Activated naive CD8-positive, alpha-beta T cell treated with anti-CD3 and anti-CD28 coated beads, Interleukin-2, amount 10 ng/mL, durations not matched to agents 7 days and 5 days (primary cell): Measurements from ENCODE around the gene OR6Q1. TPM values are rescaled to one million over a fixed set of nuclear protein-coding genes. Genes with fewer than 3 reads are reported as not detected.
"Not testable (repeated sequence)": the region's sequence is repeated elsewhere in the genome, so short reads cannot be mapped to it uniquely, and the experiment has no call there.

Experiments used
- ATAC-seq: fragments of 150-1000 bp; cut with Tn5 transposase; one replicate; pipeline ENCODE4 v1.10.0; 2021; ENCODE audit warnings: low read depth, moderate library complexity
- POLR2A ChIA-PET: fragments of 350-600 bp; sonication (Branson Sonifier 250); formaldehyde crosslinking; loops from one replicate; lab custom pipeline; 2021; ENCODE audit warnings: antibody characterized with exemption; lab: Charles Lee
- DNase-seq: peaks from one replicate; pipeline ENCODE4 v3.0.0; 2021
- H3K27ac Mint-ChIP-seq: one replicate; pipeline ENCODE4 v1.8.0; 2022; ENCODE audit warnings: mild to moderate bottlenecking, mixed read lengths
- H3K27me3 Mint-ChIP-seq: one replicate; pipeline ENCODE4 v1.8.0; 2022; ENCODE audit warnings: mild to moderate bottlenecking, moderate library complexity, mixed read lengths
- H3K36me3 Mint-ChIP-seq: one replicate; pipeline ENCODE4 v1.8.0; 2021; ENCODE audit warnings: mild to moderate bottlenecking, mixed read lengths
- H3K4me1 Mint-ChIP-seq: one replicate; pipeline ENCODE4 v1.8.0; 2021; ENCODE audit warnings: mixed read lengths
- H3K4me3 Mint-ChIP-seq: one replicate; pipeline ENCODE4 v1.8.0; 2022; ENCODE audit warnings: mild to moderate bottlenecking, moderate library complexity, mixed read lengths
- H3K9me3 Mint-ChIP-seq: one replicate; pipeline ENCODE4 v1.8.0; 2021; ENCODE audit warnings: mixed read lengths
- total RNA-seq, 2 experiments: library from RNA; stranded (reverse); gene quantifications; one replicate each; pipeline ENCODE4 v1.2.3, GENCODE V29; 2021

Gene OR6Q1, protein sequence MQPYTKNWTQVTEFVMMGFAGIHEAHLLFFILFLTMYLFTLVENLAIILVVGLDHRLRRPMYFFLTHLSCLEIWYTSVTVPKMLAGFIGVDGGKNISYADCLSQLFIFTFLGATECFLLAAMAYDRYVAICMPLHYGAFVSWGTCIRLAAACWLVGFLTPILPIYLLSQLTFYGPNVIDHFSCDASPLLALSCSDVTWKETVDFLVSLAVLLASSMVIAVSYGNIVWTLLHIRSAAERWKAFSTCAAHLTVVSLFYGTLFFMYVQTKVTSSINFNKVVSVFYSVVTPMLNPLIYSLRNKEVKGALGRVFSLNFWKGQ
- total RNA-seq, result not detected

DNA sequence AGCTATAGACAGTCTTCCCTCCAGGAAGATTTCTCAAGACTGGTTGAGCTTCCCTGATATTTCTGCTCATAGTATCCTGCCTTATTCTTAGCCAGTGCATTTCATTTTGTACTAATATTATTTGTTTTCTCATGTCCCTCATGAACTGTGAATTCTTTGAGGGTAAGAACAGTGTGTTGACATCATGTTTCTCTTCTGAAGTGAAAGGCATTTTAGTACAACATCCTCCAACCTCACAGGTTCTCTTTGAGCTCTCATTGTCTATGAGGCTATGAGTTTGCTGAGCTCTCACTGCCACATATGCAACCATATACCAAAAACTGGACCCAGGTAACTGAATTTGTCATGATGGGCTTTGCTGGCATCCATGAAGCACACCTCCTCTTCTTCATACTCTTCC, at the start of gene OR6Q1:
OR6Q1 (plus strand) TSS at position 301 of the 400 bp plus-strand sequence; CDS start at position 301, 0 bp downstream.
- no peaks in the 10 kb centered on the region for H3K36me3 Mint-ChIP-seq
- no peak for ATAC-seq
- no peaks in the 10 kb centered on the region for H3K4me1 Mint-ChIP-seq
- H3K27ac Mint-ChIP-seq, result no peak within 1 kb of the TSS
- POLR2A ChIA-PET, result no interaction called here
- no peak for DNase-seq
- no peak within 1 kb of the TSS for H3K4me3 Mint-ChIP-seq
- no peaks in the 10 kb centered on the region for H3K27me3 Mint-ChIP-seq
- H3K9me3 Mint-ChIP-seq, result peaks cover 2% of the 10 kb centered on the region

DNA sequence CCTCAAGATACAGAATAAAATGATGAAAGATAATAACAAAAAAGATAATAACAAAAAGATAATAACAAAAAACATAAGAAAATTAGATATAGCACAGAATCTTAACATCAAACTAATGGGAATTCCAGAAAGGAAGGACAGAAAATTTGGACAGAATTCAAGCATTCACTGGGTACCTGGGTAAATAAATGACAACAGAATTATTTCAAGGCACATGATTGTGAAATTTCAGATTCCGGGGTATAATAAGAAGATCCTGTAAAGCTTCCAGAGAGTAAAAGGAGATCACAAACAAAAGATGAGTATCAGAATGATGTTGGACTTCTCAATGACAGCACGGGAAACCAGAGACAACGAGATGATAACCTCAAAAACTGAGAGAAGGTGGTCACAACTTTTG, 49.2 kb upstream of the OR6Q1 start:
- Mint-ChIP-seq H3K36me3 (no peaks in the 10 kb centered on the region), H3K4me1 (no peaks in the 10 kb centered on the region), H3K9me3 (no peaks in the 10 kb centered on the region), H3K27me3 (no peaks in the 10 kb centered on the region), H3K4me3 (no peak overlapping the region), H3K27ac (no peak overlapping the region)
- DNase-seq, result no peak
- POLR2A ChIA-PET, result no interaction called here
- no peak for ATAC-seq

DNA sequence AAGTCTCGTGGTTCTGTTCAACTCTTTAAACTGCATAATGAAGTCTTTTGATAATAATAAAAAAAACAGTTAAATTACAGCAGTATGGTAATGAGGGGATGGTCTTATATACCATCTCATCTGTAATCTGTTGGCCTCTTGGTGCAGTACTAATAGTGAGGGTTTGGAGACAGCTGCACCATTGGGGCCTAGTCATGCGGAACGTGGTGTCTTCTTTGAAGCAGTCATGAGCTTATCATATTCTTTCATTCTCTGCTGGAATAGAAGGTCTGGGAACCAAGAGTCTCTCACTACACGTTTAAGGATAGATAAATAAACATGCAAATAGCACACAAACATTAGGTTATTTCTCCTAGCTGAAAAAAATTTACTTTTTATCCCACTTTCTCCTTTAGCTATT, 48.0 kb upstream of the OR6Q1 start:
- Mint-ChIP-seq H3K4me3 (no peak overlapping the region), H3K4me1 (no peaks in the 10 kb centered on the region), H3K27me3 (peaks cover 3% of the 10 kb centered on the region), H3K9me3 (no peaks in the 10 kb centered on the region), H3K27ac (no peak overlapping the region), H3K36me3 (no peaks in the 10 kb centered on the region)
- DNase-seq (no peak), ATAC-seq (no peak)
- POLR2A ChIA-PET, result no interaction called here

DNA sequence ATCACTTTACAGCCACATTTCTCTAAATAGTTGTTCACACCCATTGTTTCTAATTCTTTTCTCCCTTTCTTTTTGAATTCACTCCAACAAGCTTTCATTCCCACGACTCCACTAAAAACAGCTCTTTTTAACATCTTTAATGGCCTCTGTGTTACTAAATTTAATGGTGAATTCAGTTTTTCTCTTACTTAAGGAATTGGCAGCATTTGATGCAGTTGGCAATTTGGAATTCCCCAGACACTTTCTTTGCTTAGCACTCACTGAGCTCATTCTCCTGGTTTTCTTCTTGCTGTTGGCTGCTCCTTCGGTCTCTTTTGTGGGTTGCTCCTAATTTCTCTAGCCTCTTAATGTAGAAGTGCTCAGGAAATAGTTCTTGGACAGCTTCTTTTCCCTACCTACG, 47.6 kb upstream of the OR6Q1 start:
- no peak overlapping the region for H3K27ac Mint-ChIP-seq
- peaks cover 3% of the 10 kb centered on the region for H3K27me3 Mint-ChIP-seq
- no peak for DNase-seq
- POLR2A ChIA-PET, result no interaction called here
- ATAC-seq, result no peak
- H3K9me3 Mint-ChIP-seq, result no peaks in the 10 kb centered on the region
- no peaks in the 10 kb centered on the region for H3K4me1 Mint-ChIP-seq
- no peaks in the 10 kb centered on the region for H3K36me3 Mint-ChIP-seq
- no peak overlapping the region for H3K4me3 Mint-ChIP-seq

DNA sequence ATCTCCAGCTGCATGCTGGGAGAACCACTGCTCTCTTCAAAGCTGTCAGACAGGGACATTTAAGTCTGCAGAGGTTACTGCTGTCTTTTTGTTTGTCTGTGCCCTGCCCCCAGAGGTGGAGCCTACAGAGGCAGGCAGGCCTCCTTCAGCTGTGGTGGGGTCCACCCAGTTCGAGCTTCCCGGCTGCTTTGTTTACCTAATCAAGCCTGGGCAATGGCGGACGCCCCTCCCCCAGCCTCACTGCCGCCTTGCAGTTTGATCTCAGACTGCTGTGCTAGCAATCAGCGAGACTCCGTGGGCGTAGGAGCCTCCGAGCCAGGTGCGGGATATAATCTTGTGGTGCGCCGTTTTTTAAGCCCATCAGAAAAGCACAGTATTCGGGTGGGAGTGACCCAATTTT, 31.2 kb upstream of the OR6Q1 start:
- ATAC-seq, H3K4me1 Mint-ChIP-seq, H3K27me3 Mint-ChIP-seq, H3K4me3 Mint-ChIP-seq, POLR2A ChIA-PET, H3K27ac Mint-ChIP-seq, H3K9me3 Mint-ChIP-seq, DNase-seq, H3K36me3 Mint-ChIP-seq: not testable (repeated sequence)

DNA sequence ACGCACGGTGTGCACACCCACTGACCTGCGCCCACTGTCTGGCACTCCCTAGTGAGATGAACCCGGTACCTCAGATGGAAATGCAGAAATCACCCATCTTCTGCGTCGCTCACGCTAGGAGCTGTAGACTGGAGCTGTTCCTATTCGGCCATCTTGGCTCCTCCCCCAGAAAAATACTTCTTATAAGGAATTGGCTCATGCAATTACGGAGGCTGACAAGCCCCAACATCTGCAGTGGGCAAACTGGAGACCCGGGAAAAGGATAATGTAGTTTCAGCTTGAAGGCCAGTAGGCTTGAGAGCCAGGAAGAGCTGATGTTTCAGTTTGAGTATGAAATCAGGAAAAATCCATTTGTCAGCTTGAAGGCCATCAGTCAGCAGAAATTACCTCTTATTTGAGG, 30.7 kb upstream of the OR6Q1 start:
- H3K9me3 Mint-ChIP-seq, H3K4me3 Mint-ChIP-seq, ATAC-seq, DNase-seq, H3K27me3 Mint-ChIP-seq, POLR2A ChIA-PET, H3K27ac Mint-ChIP-seq, H3K4me1 Mint-ChIP-seq, H3K36me3 Mint-ChIP-seq: not testable (repeated sequence)

DNA sequence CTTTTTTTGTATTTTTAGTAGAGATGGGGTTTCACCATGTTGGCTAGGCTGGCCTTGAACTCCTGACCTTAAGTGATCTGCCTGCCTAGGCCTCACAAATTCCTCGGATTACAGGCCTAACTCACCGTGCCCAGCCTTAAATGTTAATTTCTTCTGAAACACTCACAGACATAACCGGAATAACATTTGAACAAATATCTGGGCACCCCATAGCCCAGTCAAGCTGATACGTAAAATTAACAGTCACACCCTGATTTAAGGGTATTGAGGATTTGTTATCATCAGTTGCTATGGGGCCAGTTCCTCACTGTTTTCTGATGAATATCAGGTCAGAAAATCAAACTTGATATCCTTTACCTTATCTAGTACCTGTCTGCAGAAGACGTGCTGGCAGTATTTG, 30.1 kb upstream of the OR6Q1 start:
- Mint-ChIP-seq H3K9me3 (peaks cover 2% of the 10 kb centered on the region), H3K4me3 (no peak overlapping the region), H3K4me1 (peaks cover 5% of the 10 kb centered on the region), H3K36me3 (no peaks in the 10 kb centered on the region), H3K27ac (no peak overlapping the region), H3K27me3 (no peaks in the 10 kb centered on the region)
- POLR2A ChIA-PET, result no interaction called here
- DNase-seq (no peak), ATAC-seq (no peak)

DNA sequence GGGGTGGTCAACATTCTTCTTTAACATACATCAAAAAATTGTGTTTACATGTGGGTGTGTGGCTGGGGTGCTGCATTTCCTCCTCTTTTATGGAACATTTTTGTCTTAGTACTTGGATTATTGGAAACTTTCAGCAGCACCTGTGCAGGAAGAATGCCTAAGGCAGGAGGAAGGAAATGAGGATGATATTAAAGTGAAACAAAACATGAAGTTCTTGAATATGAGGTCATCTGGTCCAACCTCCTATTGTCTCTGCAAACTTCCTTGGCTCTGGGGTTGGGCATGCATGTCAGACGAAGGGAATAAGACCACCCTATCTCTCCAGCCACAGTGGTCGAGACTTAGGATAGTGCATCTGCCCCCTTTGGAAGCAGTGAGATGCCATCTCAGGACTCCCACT, 27.7 kb upstream of the OR6Q1 start:
- Mint-ChIP-seq H3K4me3 (no peak overlapping the region), H3K27ac (no peak overlapping the region), H3K4me1 (peaks cover 5% of the 10 kb centered on the region), H3K27me3 (no peaks in the 10 kb centered on the region), H3K9me3 (peaks cover 2% of the 10 kb centered on the region), H3K36me3 (no peaks in the 10 kb centered on the region)
- DNase-seq (no peak), ATAC-seq (no peak)
- POLR2A ChIA-PET, result no interaction called here

DNA sequence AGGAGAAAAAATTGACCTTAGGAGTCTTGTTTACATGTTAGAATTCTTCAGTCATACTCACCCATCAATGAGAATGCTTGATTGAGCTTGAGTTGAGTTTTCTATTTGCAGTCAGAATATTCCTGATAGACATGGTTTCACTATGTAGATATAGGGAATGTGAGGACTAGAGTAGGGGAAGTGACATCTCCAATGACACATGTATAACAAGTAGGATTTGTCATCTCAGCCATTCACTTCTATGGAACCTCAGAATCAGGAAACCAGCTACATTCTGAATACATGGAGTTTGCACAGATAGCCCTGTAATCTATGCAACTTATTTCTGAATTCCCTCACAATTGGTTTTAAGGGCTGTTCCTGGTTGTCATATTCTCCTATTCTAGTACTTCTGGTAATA, 27.2 kb upstream of the OR6Q1 start:
- Mint-ChIP-seq H3K27ac (no peak overlapping the region), H3K4me1 (peaks cover 5% of the 10 kb centered on the region), H3K4me3 (no peak overlapping the region), H3K27me3 (no peaks in the 10 kb centered on the region), H3K36me3 (no peaks in the 10 kb centered on the region), H3K9me3 (peaks cover 2% of the 10 kb centered on the region)
- POLR2A ChIA-PET, result no interaction called here
- DNase-seq, result no peak
- ATAC-seq, result no peak

DNA sequence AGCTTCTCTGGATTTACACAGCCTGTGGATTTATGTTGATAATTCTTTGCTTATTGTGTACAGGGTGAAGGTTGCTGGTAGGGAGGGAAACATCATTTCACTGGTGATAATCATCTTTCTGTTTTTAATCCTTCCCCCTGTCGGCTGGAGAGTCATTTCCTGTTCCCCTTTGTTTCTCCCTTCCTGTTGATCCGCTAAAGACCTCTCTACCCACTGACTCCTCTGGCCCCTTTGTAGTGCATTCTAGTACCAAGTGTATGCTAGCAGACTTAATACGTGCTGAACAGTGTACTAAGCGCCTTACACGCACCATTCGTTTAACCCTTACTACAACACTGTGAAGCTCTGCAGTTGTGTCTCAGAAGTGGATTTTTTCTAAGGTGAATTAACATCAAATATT, 26.1 kb upstream of the OR6Q1 start:
- Mint-ChIP-seq H3K4me3 (no peak overlapping the region), H3K36me3 (no peaks in the 10 kb centered on the region), H3K27ac (no peak overlapping the region), H3K27me3 (no peaks in the 10 kb centered on the region), H3K9me3 (peaks cover 2% of the 10 kb centered on the region), H3K4me1 (peaks cover 5% of the 10 kb centered on the region)
- ATAC-seq, result no peak
- POLR2A ChIA-PET, result no interaction called here
- no peak for DNase-seq

DNA sequence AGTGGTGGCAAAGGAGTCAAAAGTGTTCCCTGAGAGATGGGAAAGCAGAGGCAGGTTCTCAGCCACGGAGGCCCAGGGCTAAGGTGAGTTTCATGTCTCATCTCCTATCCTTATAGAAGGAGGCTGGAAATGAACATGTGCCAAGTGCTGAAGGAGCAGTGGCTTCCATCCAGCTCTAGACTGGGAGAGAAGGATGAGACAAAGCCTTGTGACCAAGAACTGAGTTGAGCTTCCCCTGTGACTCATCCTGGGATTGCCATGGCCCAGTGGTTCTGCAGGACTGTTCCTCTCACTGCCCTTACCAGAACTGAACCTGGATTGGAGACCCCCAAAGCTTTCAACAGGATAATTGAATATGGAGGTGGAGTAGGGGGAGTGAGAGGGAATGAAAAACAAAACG, 23.8 kb upstream of the OR6Q1 start:
- POLR2A ChIA-PET, result no interaction called here
- no peak overlapping the region for H3K27ac Mint-ChIP-seq
- DNase-seq (no peak), ATAC-seq (no peak)
- peaks cover 5% of the 10 kb centered on the region for H3K4me1 Mint-ChIP-seq
- H3K9me3 Mint-ChIP-seq, result peaks cover 2% of the 10 kb centered on the region
- H3K27me3 Mint-ChIP-seq, result no peaks in the 10 kb centered on the region
- no peaks in the 10 kb centered on the region for H3K36me3 Mint-ChIP-seq
- H3K4me3 Mint-ChIP-seq, result no peak overlapping the region

DNA sequence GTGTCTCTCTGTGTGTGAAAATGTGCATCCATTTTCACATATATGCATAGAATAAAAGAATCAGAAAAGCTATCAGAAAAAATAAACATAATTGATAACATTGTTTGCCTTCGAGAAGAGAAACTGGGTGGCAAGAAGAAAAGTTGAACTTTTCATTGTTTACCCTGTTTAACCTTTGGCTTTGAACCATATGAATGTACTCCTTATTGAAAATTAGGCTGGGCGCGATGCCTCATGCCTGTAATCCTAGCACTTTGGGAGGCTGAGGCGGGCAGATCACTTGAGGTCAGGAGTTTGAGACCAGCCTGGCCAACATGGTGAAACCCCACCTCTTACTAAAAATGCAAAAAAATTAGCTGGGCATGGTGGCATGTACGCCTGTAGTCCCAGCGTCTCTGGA, 19.0 kb upstream of the OR6Q1 start:
- DNase-seq, result no peak
- Mint-ChIP-seq H3K9me3 (no peaks in the 10 kb centered on the region), H3K4me1 (no peaks in the 10 kb centered on the region), H3K27me3 (no peaks in the 10 kb centered on the region), H3K4me3 (no peak overlapping the region), H3K36me3 (no peaks in the 10 kb centered on the region), H3K27ac (no peak overlapping the region)
- POLR2A ChIA-PET, result no interaction called here
- no peak for ATAC-seq

DNA sequence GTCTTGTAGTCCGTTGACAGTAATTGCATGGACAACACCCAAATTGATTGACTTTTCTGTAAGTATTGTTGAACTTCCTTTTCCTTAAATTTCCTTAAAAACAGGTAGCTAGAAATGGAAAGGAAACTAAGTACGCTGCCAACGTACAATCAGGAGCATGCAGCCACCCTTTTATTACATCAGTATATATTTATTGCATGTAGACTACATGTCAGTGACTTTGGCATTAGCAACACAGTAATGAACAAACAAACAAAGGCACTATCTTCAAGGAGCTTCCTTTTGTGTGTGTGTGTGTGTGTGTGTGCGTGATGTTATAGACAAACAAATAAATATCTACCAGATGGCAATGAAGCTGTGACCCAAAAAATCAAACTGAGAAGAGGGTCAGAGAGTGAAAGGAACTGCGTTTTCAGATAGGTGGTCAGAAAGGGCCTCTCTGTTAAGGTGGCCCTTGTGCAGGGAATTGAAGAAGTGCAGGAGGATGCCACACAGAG, 7.3 kb upstream of the OR6Q1 start, which contains the start of gene OR9Q1:
OR9Q1 (plus strand) TSS at position 447 of the 497 bp plus-strand sequence. CDS start 155,564 bp downstream, outside the sequence.
- POLR2A ChIA-PET, result no interaction called here
- no peaks in the 10 kb centered on the region for H3K4me1 Mint-ChIP-seq
- no peak within 1 kb of the TSS for H3K4me3 Mint-ChIP-seq
- H3K9me3 Mint-ChIP-seq, result no peaks in the 10 kb centered on the region
- no peaks in the 10 kb centered on the region for H3K27me3 Mint-ChIP-seq
- DNase-seq (no peak), ATAC-seq (no peak)
- H3K36me3 Mint-ChIP-seq, result no peaks in the 10 kb centered on the region
- H3K27ac Mint-ChIP-seq, result no peak within 1 kb of the TSS

DNA sequence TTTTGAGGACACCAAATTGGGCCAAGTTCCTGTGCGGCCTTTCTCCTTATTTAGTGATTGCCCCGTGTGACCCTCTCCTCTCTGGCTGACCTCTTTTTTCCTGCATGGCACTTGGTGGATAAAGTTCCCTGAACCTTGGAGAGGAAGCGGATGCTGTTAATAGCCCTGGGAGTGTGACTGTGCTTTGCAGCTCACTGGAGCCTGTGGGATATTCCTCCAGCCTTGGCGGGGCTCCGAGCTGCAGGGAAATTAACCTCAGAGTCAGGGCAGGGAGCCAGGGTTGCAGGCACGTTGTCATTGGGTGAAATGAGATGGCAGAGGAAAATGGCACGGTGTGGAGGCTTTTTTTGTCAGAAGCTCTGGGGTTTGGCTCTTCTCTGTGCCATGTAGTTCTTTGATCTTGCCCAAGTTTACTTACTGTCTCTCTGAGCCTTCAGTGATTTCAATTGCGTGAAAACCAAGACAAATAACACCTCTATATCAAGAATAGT, 6.1 kb upstream of the OR6Q1 start:
- no peak for ATAC-seq
- DNase-seq, result no peak
- no peaks in the 10 kb centered on the region for H3K36me3 Mint-ChIP-seq
- no peak overlapping the region for H3K27ac Mint-ChIP-seq
- no peaks in the 10 kb centered on the region for H3K9me3 Mint-ChIP-seq
- no peaks in the 10 kb centered on the region for H3K27me3 Mint-ChIP-seq
- no peak overlapping the region for H3K4me3 Mint-ChIP-seq
- POLR2A ChIA-PET, result no interaction called here
- H3K4me1 Mint-ChIP-seq, result no peaks in the 10 kb centered on the region
